GM18873 (cell line): ENCODE data around the gene HYI.
"Not testable (repeated sequence)": the region's sequence is repeated elsewhere in the genome, so short reads cannot be mapped to it uniquely, and the experiment has no call there.

Experiments
- ATAC-seq: cut with Tn5 transposase; IDR thresholded peaks from one replicate; pipeline ENCODE4 v1.9.1; 2021; ENCODE audit warnings: mild to moderate bottlenecking, moderate library complexity, moderate number of reproducible peaks; ENCODE audit not compliant: unreplicated experiment, low FRiP score

HYI gene

GRCh38 chr1:43465505-43466067 is 11.9 kb upstream of the HYI start:
- no peak for ATAC-seq

DNA sequence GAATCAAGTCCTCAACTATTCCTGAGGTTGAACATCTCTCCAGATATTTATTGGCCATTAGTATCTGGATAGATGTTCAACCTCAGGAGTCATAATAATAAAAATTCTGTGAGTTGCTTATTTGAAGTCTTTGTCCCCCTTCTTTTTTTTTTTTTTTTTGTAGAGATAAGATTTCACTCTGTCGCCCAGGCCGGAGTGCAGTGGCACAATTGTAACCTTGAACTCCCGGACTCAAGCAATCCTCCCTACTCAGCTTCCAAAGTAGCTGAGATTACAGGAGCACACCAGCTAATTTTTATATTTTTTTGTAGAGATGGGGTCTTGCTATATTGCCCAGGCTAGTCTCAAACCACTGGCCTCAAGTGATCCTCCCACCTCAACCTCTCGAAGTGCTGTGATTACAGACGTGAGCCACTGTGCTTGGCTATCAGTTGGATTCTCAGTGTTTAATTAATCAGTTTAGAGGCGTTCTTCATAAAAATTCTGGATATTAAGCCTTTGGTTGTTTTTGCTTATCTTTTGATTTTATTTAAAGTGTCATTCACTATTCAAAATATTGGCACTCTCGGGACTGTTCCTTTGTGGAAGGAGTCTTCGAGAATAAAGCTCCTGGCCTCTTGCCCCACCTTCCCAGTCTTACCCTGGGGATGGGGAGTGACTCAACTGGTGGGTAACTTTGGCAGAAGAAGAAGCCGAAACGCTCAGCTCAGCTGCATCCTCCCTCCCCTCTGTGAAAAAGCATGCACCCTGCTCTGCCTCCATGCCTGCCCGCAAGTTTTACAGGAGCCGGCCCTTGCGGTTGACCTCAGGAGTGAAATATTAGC is 11.2 kb upstream of the HYI start:
- ATAC-seq, result no peak

- no peak for ATAC-seq
These were observed 9.7 kb upstream of the HYI start for GRCh38 chr1:43463479-43463878.

DNA sequence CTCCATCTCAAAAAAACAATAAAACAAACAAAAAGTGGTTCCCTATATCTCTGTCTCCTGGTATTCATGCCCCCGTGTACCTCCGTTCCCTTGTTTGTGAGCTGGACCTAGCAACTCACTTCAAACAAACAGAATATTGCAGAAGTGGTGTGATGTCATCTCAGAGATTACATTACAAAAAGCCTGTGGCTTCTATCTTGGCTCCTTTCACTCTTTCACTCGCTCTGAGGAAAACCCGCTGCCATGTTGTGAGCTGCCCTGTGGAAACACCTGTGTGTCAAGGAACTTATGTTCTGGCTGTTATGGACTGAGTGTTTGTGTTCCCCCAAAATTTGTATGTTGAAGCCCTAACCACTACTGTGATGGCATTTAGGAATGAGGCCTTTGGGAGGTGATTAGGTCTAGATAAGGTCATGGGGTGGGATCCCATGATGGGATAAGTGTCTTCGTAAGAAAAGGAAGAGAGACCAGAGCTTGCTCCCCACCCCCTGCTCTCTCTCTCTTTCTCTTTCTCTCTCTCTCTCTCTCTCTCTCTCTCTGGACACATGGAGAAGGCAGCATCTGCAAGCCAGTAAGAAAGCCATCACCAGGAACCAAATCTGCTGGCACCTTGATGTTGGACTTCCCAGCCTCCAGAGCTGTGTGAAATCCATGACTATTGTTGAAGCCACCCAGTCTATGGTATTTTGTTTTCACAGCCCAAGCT is 7.4 kb upstream of the HYI start:
- ATAC-seq, result no peak

- ATAC-seq, result not testable (repeated sequence)
These were observed 4.6 kb upstream of the HYI start for GRCh38 chr1:43458379-43458778.

- no peak for ATAC-seq
These were observed 1.6 kb upstream of the HYI start for GRCh38 chr1:43455213-43455889.

- no peak for ATAC-seq
These were observed 710 bp upstream of the HYI start for GRCh38 chr1:43454270-43455011.

DNA sequence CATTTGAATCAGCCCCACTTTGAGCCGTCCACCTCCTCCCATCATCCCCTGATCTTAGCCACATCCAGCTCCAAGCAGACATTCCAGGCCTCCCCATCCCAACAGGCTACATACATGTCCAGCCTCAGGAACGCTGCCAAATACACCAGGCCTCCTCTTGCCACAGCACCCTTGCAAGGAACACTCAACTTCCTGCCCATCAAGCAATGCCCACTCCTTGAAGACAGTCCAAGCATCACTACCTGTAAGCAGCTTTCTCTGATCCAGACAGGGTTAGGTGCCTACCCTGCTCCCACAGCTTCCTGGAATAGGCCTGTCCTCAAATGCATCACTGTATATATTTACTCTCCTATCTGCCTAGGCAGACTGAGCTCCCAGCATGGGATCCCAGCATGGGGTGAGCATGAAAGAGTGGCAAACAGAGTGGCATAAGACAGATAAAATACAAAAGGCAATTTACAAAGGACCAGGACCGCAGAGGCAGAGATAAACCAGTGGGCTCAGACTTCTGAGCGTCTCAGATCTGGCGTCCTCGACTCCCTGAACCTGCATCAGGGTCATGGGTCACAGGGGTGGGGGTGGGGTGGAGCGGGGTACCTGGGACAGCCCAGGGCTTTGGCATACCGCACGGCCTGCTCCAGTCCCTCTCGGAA is 816 bp downstream of the HYI start:
- no peak for ATAC-seq

- no peak for ATAC-seq
These were observed 1.8 kb downstream of the HYI start for GRCh38 chr1:43451701-43452532.

- ATAC-seq, result no peak
These were observed 2.6 kb downstream of the HYI start for GRCh38 chr1:43451157-43451591.

DNA sequence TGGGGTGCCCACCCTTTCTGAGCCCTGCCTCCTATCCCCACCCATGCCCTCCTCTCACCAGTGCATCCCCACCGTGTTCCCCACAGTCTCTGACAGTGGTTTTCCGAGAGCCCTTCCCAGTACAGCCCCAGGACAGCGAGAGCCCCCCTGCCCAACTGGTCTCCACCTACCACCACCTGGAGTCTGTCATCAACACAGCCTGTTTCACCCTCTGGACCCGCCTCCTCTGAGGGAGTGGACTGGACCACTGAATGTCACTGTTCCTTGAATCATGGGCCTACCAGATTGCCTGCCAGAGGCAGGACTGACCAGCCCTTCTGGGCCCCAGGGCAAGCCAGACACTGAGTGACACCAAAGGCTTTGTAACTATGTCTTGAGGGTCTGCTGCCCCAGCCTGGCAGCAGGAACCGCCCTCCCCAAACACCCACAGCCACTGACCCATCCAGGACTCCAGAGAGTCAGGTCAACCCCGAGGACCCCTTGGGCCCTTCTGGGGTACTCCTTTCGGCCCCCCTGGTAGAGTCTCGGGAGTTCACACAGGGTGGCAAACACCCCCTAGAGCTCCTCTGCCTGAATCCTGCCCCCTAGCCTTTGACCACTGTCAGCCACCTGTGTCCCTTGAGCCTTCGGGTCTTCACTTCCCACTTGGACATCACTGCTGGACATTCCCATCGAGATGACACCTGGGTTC is 3.3 kb downstream of the HYI start:
- no peak for ATAC-seq

- ATAC-seq, result no peak
These were observed 4.0 kb downstream of the HYI start for GRCh38 chr1:43449708-43450069.

GRCh38 chr1:43448955-43449707 is 4.6 kb downstream of the HYI start:
- no peak for ATAC-seq

DNA sequence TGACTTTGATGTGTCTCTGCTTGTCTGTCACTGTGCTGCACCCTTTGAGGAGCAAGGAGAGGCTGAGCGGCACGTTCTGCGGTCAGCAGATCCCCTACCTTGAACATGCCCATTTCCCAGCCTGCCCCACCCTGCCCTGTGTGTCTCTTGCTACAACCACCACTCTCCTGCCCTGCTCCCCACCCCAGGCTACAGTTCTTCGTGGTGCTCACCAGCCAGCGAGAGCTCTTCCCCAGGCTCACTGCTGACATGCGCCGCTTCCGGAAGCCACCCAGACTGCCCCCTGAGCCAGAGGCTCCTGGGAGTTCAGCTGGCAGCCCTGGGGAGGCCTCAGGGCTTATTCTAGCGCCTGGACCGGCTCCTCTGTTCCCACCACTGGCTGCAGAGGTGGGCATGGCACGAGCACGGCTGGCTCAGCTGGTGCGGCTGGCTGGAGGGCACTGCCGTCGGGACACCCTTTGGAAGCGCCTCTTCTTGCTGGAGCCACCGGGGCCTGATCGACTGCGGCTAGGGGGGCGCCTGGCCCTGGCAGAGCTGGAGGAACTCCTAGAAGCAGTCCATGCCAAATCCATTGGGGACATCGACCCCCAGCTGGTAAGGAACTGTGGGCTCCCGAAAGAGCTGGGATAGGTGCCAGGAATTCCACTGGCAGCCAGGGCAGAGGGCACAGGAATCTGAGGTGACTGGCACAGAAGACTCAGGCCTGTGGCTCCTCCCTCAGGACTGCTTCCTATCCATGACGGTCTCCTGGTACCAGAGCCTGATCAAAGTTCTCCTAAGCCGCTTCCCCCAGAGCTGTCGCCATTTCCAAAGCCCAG is 5.6 kb downstream of the HYI start:
- ATAC-seq, result no peak

GRCh38 chr1:43446881-43447835 is 6.6 kb downstream of the HYI start:
- ATAC-seq, result no peak

- ATAC-seq, result no peak
These were observed 7.4 kb downstream of the HYI start for GRCh38 chr1:43446388-43446740.
